ENCODE results near the gene FGF18. TPM values are rescaled to one million over a fixed set of nuclear protein-coding genes. Genes with fewer than 3 reads are reported as not detected.
A peak's percentile ranks its signal among the peaks of the same experiment; 100 is the strongest.

Gene FGF18
- total and polyA plus RNA-seq, 2 donors = 1.0 to 1.4 TPM

DNA sequence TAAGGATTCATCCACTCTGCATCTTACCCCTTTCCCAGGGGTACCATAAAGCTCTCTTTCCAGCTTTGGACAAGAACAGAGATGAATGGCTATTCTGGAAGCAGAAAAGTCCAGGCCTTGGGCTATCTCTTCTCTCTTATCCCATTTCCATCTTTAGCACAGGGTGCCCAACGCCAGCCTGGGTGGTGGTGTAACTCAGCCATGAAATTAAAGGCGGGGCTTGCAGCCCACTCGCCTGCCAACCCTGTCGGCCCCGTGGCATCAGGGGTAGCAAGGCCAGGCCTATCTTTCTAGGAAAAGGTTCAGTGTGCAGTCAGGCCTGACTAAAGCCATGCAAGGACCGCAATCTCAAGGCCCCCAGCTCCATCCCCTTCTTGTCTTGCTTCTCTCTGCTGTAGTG is 78.7 kb downstream of the FGF18 start:
- DNase-seq (ENCODE audit: extremely low spot score) = no peak
- Histone ChIP-seq H3K27ac (ENCODE audit: low read depth) (no peak overlapping the region), H3K4me3 (ENCODE audit: low read depth, low read length) (no peak overlapping the region), H3K4me1 (ENCODE audit: insufficient read depth) (peaks cover 4% of the 10 kb centered on the region), H3K36me3 (ENCODE audit: insufficient read depth) (no peaks in the 10 kb centered on the region)
- 90% methylated on average over 6 of the region's 6 CpGs for WGBS

DNA sequence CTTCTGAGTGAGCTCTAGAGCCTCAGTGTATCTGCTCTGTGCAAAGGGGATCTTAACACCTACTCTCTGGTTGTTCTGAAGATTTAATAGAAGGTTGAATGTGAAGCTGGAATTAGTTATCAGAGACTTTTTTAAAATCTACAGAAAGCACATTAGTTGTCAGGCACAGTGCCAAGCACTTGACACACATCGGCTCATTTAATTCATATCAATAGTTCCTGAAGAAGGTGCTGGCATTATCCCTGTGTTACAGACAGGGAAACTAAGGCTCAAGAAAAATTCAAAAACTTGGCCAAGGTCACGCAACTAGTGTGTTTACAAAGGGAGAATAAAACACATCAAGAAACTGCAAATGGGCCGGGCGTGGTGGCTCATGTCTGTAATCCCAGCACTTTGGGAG is 80.2 kb downstream of the FGF18 start:
- Histone ChIP-seq H3K4me1 (ENCODE audit: insufficient read depth) (peaks cover 4% of the 10 kb centered on the region), H3K36me3 (ENCODE audit: insufficient read depth) (no peaks in the 10 kb centered on the region), H3K4me3 (ENCODE audit: low read depth, low read length) (no peak overlapping the region), H3K27ac (ENCODE audit: low read depth) (no peak overlapping the region)
- 92% methylated on average over 4 of the region's 4 CpGs for WGBS
- no peak for DNase-seq (ENCODE audit: extremely low spot score)

DNA sequence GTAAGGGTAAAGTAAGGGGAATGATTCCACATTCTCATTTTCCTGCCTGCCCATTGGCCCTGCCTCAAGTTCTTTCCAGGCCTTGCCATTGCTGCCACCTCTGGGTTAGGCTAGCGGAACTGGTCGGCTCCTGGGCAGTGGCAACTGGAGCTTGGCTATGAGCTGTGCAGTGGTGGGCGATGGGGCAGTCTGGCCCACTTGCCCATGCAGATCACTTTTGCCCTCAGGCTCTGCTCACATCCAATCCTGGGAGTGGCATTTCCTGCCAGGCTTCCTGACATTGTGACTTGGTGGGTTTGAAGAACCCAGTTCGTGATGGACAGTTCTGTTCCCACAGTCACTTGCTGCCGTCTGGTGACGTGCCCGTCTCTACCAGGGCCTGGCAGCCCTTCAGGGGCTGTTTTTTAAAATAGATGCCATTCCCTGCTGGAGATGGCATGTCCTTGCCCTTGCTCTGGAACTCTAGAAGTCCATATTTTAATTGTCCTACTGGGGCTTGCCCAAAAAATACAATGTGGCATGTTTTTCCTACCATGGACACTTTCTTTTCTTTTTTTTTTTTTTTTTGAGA is 86.1 kb downstream of the FGF18 start:
- Histone ChIP-seq H3K27ac (ENCODE audit: low read depth) (no peak overlapping the region), H3K4me3 (ENCODE audit: low read depth, low read length) (no peak overlapping the region), H3K36me3 (ENCODE audit: insufficient read depth) (no peaks in the 10 kb centered on the region), H3K4me1 (ENCODE audit: insufficient read depth) (no peaks in the 10 kb centered on the region)
- WGBS = 92% methylated on average over 7 of the region's 7 CpGs
- no peak for DNase-seq (ENCODE audit: extremely low spot score)

DNA sequence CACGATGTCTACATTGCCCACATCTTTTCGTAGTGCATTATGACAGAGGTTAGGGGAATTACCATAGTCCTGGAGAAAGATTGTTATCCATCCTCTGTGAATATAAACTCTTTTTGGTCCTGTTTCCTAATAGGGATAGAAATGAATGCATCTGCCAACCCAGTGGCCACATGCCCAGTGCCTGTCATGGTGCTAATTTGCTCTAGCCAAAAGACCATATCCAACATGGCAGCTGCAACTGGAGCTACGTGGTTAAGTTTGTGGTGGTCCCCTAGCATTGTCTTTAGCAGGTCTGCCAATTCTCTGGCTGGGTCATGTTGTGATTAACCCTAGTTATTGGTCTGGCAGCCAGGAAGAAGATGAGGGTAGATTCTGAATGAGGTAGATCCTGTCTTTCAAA is 87.5 kb downstream of the FGF18 start:
- DNase-seq (ENCODE audit: extremely low spot score) = no peak
- Histone ChIP-seq H3K36me3 (ENCODE audit: insufficient read depth) (no peaks in the 10 kb centered on the region), H3K4me3 (ENCODE audit: low read depth, low read length) (no peak overlapping the region), H3K4me1 (ENCODE audit: insufficient read depth) (no peaks in the 10 kb centered on the region), H3K27ac (ENCODE audit: low read depth) (no peak overlapping the region)
- 83% methylated on average over 3 of the region's 3 CpGs for WGBS

Small RNA genes within 50 kb of the gene (small RNA-seq; reads per million reads assigned to genes)
- gene MIR3912 = 3.1 reads per million, percentile 90 among the genes with 10 or more reads in this experiment

Other genes with a start within 250 kb of the FGF18 start
- 0.32 TPM for gene TLX3, start 110.4 kb upstream of the FGF18 start, total RNA-seq
- 0.16 TPM for gene TLX3, start 110.4 kb upstream of the FGF18 start, polyA plus RNA-seq
- gene NPM1, start 31.8 kb upstream of the FGF18 start, total RNA-seq = 1,536 TPM
- 1,626 TPM for gene NPM1, start 31.8 kb upstream of the FGF18 start, polyA plus RNA-seq

All from urinary bladder (tissue), 4 donors.